HFFc6 (cell line): ENCODE results near the gene PTPRM. TPM values are rescaled to one million over a fixed set of nuclear protein-coding genes. Genes with fewer than 3 reads are reported as not detected.

Experiments used
- DNase-seq: peaks from one replicate; pipeline ENCODE4 v3.0.0-alpha.2; 2018
- H3K27ac Mint-ChIP-seq: 2 replicates; pipeline ENCODE4 v1.8.0; 2020; ENCODE audit warnings: mild to moderate bottlenecking, mixed read lengths
- H3K27me3 Mint-ChIP-seq: 2 replicates; pipeline ENCODE4 v1.8.0; 2021; ENCODE audit warnings: mild to moderate bottlenecking, moderate library complexity, mixed read lengths; ENCODE audit not compliant: insufficient read depth
- H3K36me3 Mint-ChIP-seq: 2 replicates; pipeline ENCODE4 v1.8.0; 2021; ENCODE audit warnings: low read depth, mixed read lengths
- H3K4me1 Mint-ChIP-seq: 2 replicates; pipeline ENCODE4 v1.8.0; 2020; ENCODE audit warnings: low read depth, mixed read lengths
- H3K4me3 Mint-ChIP-seq: 2 replicates; pipeline ENCODE4 v1.8.0; 2020; ENCODE audit warnings: mild to moderate bottlenecking, moderate library complexity, mixed read lengths
- H3K9me3 Mint-ChIP-seq: 2 replicates; pipeline ENCODE4 v1.8.0; 2020; ENCODE audit warnings: mild to moderate bottlenecking, mixed read lengths
- CTCF ChIP-seq: fragments of 200-600 bp; sonication (generic); IDR thresholded peaks from 2 replicates; pipeline ENCODE4 v1.5.0; 2021; ENCODE audit warnings: antibody characterized with exemption, mild to moderate bottlenecking
- total RNA-seq, 6 experiments: library from RNA; stranded (reverse); fragmentation: NEBNext Ultra II Directional; extraction: Animal tissue kit (Norgen Biotek cat#: 25700); gene quantifications; 2 replicates in 1 of 6; 3 replicates in 5 of 6; pipeline ENCODE4 v1.2.3, GENCODE V29; 2021

PTPRM gene
- total RNA-seq, 6 experiments from 2014 or later = 39.4 to 49.8 (median 43.8) TPM

GRCh38 chr18:8337211-8337610 lies 770.1 kb downstream of the PTPRM start:
- DNase-seq = no peak
- no peak overlapping the region for H3K27ac Mint-ChIP-seq
- H3K4me3 Mint-ChIP-seq = no peak overlapping the region
- H3K9me3 Mint-ChIP-seq = no peaks in the 10 kb centered on the region
- H3K27me3 Mint-ChIP-seq = no peaks in the 10 kb centered on the region; the same call in 1 of the 2 replicates
- H3K36me3 Mint-ChIP-seq = no peaks in the 10 kb centered on the region
- TF ChIP-seq CTCF = no peak
- H3K4me1 Mint-ChIP-seq = peaks cover 36% of the 10 kb centered on the region

GRCh38 chr18:8339210-8339609 lies 772.1 kb downstream of the PTPRM start:
- Mint-ChIP-seq H3K36me3 (no peaks in the 10 kb centered on the region), H3K4me3 (no peak overlapping the region), H3K27me3 (no peaks in the 10 kb centered on the region; the same call in 1 of the 2 replicates), H3K4me1 (peaks cover 47% of the 10 kb centered on the region), H3K9me3 (no peaks in the 10 kb centered on the region), H3K27ac (no peak overlapping the region)
- DNase-seq = no peak
- TF ChIP-seq CTCF = no peak

- no peak for DNase-seq
- Mint-ChIP-seq H3K27ac (peak overlapping the region; percentile 64; the same call in 1 of the 2 replicates), H3K27me3 (no peaks in the 10 kb centered on the region; the same call in 1 of the 2 replicates), H3K4me1 (peaks cover 47% of the 10 kb centered on the region), H3K4me3 (no peak overlapping the region), H3K9me3 (no peaks in the 10 kb centered on the region), H3K36me3 (no peaks in the 10 kb centered on the region)
- TF ChIP-seq CTCF = no peak
These were observed 772.8 kb downstream of the PTPRM start for GRCh38 chr18:8339952-8340351.

GRCh38 chr18:8341481-8342230 lies 774.5 kb downstream of the PTPRM start:
- Mint-ChIP-seq H3K27me3 (no peaks in the 10 kb centered on the region), H3K36me3 (no peaks in the 10 kb centered on the region), H3K4me1 (peaks cover 47% of the 10 kb centered on the region), H3K4me3 (peak overlapping the region; percentile 71), H3K27ac (peak overlapping the region; percentile 94), H3K9me3 (no peaks in the 10 kb centered on the region)
- TF ChIP-seq CTCF = no peak
- peak; percentile 84 for DNase-seq

GRCh38 chr18:8348051-8348720 lies 781.1 kb downstream of the PTPRM start:
- Mint-ChIP-seq H3K4me1 (peaks cover 6% of the 10 kb centered on the region; the same call in 1 of the 2 replicates), H3K27ac (no peak overlapping the region), H3K36me3 (peaks cover 10% of the 10 kb centered on the region), H3K4me3 (no peak overlapping the region), H3K27me3 (no peaks in the 10 kb centered on the region), H3K9me3 (no peaks in the 10 kb centered on the region)
- no peak for TF ChIP-seq CTCF
- no peak for DNase-seq
